Neural progenitor cell (in vitro differentiated cells): ENCODE measurements around the gene FTSJ3. TPM values are rescaled to one million over a fixed set of nuclear protein-coding genes. Genes with fewer than 3 reads are reported as not detected.

Experiments
- DNase-seq: peaks from one replicate; pipeline ENCODE4 v3.0.0-alpha.2; 2016; ENCODE audit warnings: low spot score
- H2AFZ ChIP-seq: fragments of 200-600 bp; sonication (generic); replicated peaks from 2 replicates; pipeline ENCODE4 v1.6.1; 2016; ENCODE audit warnings: antibody characterized with exemption
- H3F3A ChIP-seq: fragments of 200-600 bp; sonication (generic); 2 replicates; pipeline ENCODE4 v1.6.1; 2016; ENCODE audit warnings: antibody characterized with exemption, low read depth
- H3K27ac ChIP-seq: fragments of 200-600 bp; sonication (generic); 2 replicates; pipeline ENCODE4 v1.5.1; 2016; ENCODE audit warnings: mild to moderate bottlenecking
- H3K27me3 ChIP-seq: fragments of 200-600 bp; sonication (generic); 2 replicates; pipeline ENCODE4 v1.6.1; 2016; ENCODE audit warnings: mild to moderate bottlenecking, moderate library complexity
- H3K36me3 ChIP-seq: fragments of 200-600 bp; sonication (generic); 2 replicates; pipeline ENCODE4 v1.5.1; 2016
- H3K4me1 ChIP-seq: fragments of 200-600 bp; sonication (generic); 2 replicates; pipeline ENCODE4 v1.6.1; 2016; ENCODE audit warnings: mixed run types
- H3K4me2 ChIP-seq: fragments of 200-600 bp; sonication (generic); 2 replicates; pipeline ENCODE4 v1.6.1; 2016
- H3K4me3 ChIP-seq: fragments of 200-600 bp; sonication (generic); 2 replicates; pipeline ENCODE4 v1.5.1; 2016
- H3K79me2 ChIP-seq: fragments of 200-600 bp; sonication (generic); 2 replicates; pipeline ENCODE4 v1.6.1; 2016; ENCODE audit warnings: low read depth
- H3K9ac ChIP-seq: fragments of 200-600 bp; sonication (generic); 2 replicates; pipeline ENCODE4 v1.6.1; 2016
- H3K9me3 ChIP-seq: fragments of 200-600 bp; sonication (generic); 2 replicates; pipeline ENCODE4 v1.5.1; 2016; ENCODE audit warnings: low read depth
- H4K20me1 ChIP-seq: fragments of 200-600 bp; sonication (generic); 2 replicates; pipeline ENCODE4 v1.6.1; 2016; ENCODE audit warnings: low read depth
- H3K27ac Mint-ChIP-seq: 3 replicates; pipeline ENCODE4 v1.8.0; 2021; ENCODE audit warnings: mixed read lengths
- H3K27me3 Mint-ChIP-seq: 2 replicates; pipeline ENCODE4 v1.8.0; 2022; ENCODE audit warnings: low read depth, mild to moderate bottlenecking, inconsistent platforms, moderate library complexity, mixed read lengths; ENCODE audit not compliant: insufficient read depth
- H3K36me3 Mint-ChIP-seq: 3 replicates; pipeline ENCODE4 v1.8.0; 2021; ENCODE audit warnings: mixed read lengths
- H3K4me1 Mint-ChIP-seq: 3 replicates; pipeline ENCODE4 v1.8.0; 2021; ENCODE audit warnings: mixed read lengths
- H3K4me3 Mint-ChIP-seq: 3 replicates; pipeline ENCODE4 v1.8.0; 2021; ENCODE audit warnings: mild to moderate bottlenecking, moderate library complexity, mixed read lengths
- H3K9me3 Mint-ChIP-seq: 3 replicates; pipeline ENCODE4 v1.8.0; 2020; ENCODE audit warnings: mixed read lengths
- EZH2 ChIP-seq: fragments of 200-600 bp; sonication (generic); IDR thresholded peaks from 2 replicates; pipeline ENCODE4 v1.6.1; 2017; ENCODE audit warnings: antibody characterized with exemption, mild to moderate bottlenecking, moderate library complexity
- EZH2phosphoT487 ChIP-seq: fragments of 200-600 bp; sonication (generic); IDR thresholded peaks from 2 replicates; pipeline ENCODE4 v1.6.1; 2017; ENCODE audit warnings: antibody characterized with exemption
- total RNA-seq: library from RNA; depleted of rRNA; stranded (reverse); fragments of >200 nt; gene quantifications from 2 replicates; pipeline ENCODE4 v1.2.3, GENCODE V29; 2015; ENCODE audit warnings: low replicate concordance
- TF ChIP-seq, protein P1 (sequence below): fragments of 200-600 bp; sonication (generic); IDR thresholded peaks from 2 replicates; pipeline ENCODE4 v1.5.1; 2017; ENCODE audit warnings: antibody characterized with exemption, mild to moderate bottlenecking

Gene FTSJ3
- total RNA-seq, 1 donor from 2014 or later: 21.8 TPM

DNA sequence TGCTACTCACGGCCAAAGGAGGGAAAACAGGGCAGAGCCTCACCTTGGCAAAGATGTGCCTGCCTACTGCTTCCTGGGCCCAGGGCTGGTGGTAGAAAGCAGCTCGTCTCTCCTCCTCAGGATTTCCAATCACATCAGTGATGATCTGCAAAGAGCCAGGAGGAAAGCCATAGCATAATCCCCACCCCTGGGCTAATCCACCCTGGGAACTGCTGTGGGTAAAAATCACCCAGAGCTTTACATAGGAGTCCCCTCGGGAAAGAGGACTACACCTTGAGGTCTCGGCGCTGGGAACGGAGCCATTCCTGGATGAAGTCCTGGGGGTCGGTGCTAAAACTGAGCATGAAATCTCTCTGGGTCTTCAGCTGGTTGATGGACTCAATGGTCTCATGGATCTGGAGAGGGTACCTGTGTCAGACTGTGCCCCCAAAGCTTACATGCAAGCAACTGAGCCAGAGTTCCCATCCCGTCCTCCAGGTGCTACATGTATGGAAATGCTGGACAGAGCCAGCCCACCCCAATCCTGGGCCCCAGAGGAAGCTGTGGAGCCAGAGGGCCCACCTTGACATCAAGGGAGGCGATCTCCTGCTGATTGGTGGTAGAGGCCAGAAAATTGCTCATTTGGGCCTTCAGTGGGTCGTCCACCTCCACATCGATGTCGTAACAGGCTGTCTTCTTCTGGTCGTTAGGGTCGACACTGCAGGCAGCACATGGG, 5.7 kb upstream of the FTSJ3 start:
- H3K9me3 ChIP-seq: no peaks in the 10 kb centered on the region
- TF ChIP-seq EZH2phosphoT487 (no peak), EZH2 (no peak)
- TF ChIP-seq, protein P1, sequence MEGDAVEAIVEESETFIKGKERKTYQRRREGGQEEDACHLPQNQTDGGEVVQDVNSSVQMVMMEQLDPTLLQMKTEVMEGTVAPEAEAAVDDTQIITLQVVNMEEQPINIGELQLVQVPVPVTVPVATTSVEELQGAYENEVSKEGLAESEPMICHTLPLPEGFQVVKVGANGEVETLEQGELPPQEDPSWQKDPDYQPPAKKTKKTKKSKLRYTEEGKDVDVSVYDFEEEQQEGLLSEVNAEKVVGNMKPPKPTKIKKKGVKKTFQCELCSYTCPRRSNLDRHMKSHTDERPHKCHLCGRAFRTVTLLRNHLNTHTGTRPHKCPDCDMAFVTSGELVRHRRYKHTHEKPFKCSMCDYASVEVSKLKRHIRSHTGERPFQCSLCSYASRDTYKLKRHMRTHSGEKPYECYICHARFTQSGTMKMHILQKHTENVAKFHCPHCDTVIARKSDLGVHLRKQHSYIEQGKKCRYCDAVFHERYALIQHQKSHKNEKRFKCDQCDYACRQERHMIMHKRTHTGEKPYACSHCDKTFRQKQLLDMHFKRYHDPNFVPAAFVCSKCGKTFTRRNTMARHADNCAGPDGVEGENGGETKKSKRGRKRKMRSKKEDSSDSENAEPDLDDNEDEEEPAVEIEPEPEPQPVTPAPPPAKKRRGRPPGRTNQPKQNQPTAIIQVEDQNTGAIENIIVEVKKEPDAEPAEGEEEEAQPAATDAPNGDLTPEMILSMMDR: no peak
- H2AFZ ChIP-seq: no peak overlapping the region
- no peak overlapping the region for H3K4me2 ChIP-seq
- H3K4me3 ChIP-seq: no peak overlapping the region
- peaks cover 8% of the 10 kb centered on the region for H4K20me1 ChIP-seq
- no peaks in the 10 kb centered on the region for H3K27me3 ChIP-seq
- no peak overlapping the region for H3K9ac ChIP-seq
- Mint-ChIP-seq H3K4me1 (peaks cover 11% of the 10 kb centered on the region), H3K4me3 (no peak overlapping the region), H3K9me3 (no peaks in the 10 kb centered on the region), H3K27me3 (peaks cover 5% of the 10 kb centered on the region), H3K36me3 (peaks cover 33% of the 10 kb centered on the region), H3K27ac (no peak overlapping the region)
- no peak for DNase-seq
- peaks cover 25% of the 10 kb centered on the region for H3K79me2 ChIP-seq
- no peak overlapping the region for H3K27ac ChIP-seq
- peaks cover 22% of the 10 kb centered on the region for H3F3A ChIP-seq
- peaks cover 5% of the 10 kb centered on the region for H3K4me1 ChIP-seq
- H3K36me3 ChIP-seq: peaks cover 5% of the 10 kb centered on the region

DNA sequence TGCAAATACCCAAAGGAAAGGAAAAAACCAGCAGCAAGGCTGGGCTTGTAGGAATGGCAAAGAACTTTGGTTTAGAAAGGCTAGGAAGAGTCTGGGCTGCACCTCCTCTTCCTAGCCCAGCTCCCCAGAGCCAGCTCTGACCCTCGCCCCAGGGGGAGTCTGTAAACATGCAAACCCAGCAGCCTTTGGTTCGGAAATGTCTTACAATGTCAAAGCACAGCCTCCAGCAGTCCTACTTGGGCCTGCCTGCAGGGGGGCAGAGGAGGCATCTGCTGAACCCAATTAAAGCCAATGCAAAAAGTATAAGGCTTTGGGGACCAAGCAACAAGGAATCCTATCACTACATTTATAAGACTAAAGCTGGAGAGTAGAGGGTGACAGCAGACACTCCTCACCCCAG, 5.0 kb upstream of the FTSJ3 start:
- Histone ChIP-seq H3K4me2 (no peak overlapping the region), H4K20me1 (peaks cover 7% of the 10 kb centered on the region), H3K27ac (no peak overlapping the region), H3K4me3 (no peak overlapping the region), H2AFZ (no peak overlapping the region), H3K4me1 (peaks cover 6% of the 10 kb centered on the region), H3K9me3 (no peaks in the 10 kb centered on the region), H3K9ac (no peak overlapping the region), H3K27me3 (no peaks in the 10 kb centered on the region), H3K36me3 (peaks cover 5% of the 10 kb centered on the region), H3F3A (peaks cover 22% of the 10 kb centered on the region), H3K79me2 (peaks cover 24% of the 10 kb centered on the region)
- Mint-ChIP-seq H3K4me1 (peaks cover 15% of the 10 kb centered on the region), H3K36me3 (peaks cover 33% of the 10 kb centered on the region), H3K27ac (no peak overlapping the region), H3K4me3 (no peak overlapping the region), H3K9me3 (no peaks in the 10 kb centered on the region), H3K27me3 (peaks cover 7% of the 10 kb centered on the region)
- TF ChIP-seq, protein P1: no peak
- no peak for TF ChIP-seq EZH2phosphoT487
- TF ChIP-seq EZH2: no peak
- no peak for DNase-seq

DNA sequence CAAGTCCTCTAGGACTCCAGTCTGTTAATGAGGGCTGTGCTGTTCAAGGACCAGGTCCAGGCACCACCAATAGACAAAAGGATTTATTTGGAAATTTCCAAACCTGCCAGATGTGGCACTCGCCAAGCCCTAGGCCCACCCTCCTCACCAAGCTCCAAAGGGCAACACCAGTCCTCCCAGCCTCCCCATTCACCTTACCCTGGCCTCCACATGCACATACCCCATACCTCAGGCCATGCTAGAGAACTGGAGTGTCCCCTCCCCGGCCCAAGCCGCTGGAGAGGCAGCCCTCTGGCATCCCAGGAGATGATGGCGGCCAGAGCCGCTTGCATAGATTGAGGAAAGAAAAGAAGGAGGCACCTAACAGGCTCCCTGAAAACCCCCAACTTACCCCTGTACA, 4.6 kb upstream of the FTSJ3 start:
- TF ChIP-seq EZH2 (no peak), EZH2phosphoT487 (no peak)
- TF ChIP-seq, protein P1: no peak
- H3K4me3 ChIP-seq: no peak overlapping the region
- no peaks in the 10 kb centered on the region for H3K9me3 Mint-ChIP-seq

More for the DNA sequence above, 4.6 kb upstream of the FTSJ3 start:
- Histone ChIP-seq H3K9me3 (no peaks in the 10 kb centered on the region), H4K20me1 (peaks cover 3% of the 10 kb centered on the region), H3K4me1 (peaks cover 6% of the 10 kb centered on the region), H3K4me2 (no peak overlapping the region), H3K36me3 (peaks cover 5% of the 10 kb centered on the region), H3K27me3 (no peaks in the 10 kb centered on the region), H3K79me2 (peaks cover 23% of the 10 kb centered on the region), H3F3A (peaks cover 22% of the 10 kb centered on the region), H3K27ac (no peak overlapping the region), H2AFZ (no peak overlapping the region), H3K9ac (no peak overlapping the region)
- no peak for DNase-seq
- peaks cover 31% of the 10 kb centered on the region for H3K36me3 Mint-ChIP-seq
- peaks cover 15% of the 10 kb centered on the region for H3K4me1 Mint-ChIP-seq
- H3K27ac Mint-ChIP-seq: no peak overlapping the region
- no peak overlapping the region for H3K4me3 Mint-ChIP-seq
- H3K27me3 Mint-ChIP-seq: peaks cover 7% of the 10 kb centered on the region
